GM21529 (cell line): ENCODE data around the gene SDR42E2.
"Not testable (repeated sequence)": the region's sequence is repeated elsewhere in the genome, so short reads cannot be mapped to it uniquely, and the experiment has no call there.

Source experiments
- ATAC-seq: cut with Tn5 transposase; IDR thresholded peaks from one replicate; pipeline ENCODE4 v1.9.1; 2021; ENCODE audit not compliant: unreplicated experiment

The SDR42E2 gene

GRCh38 chr16:22190776-22191531 is 28.6 kb downstream of the SDR42E2 start:
- peak; percentile 37 for ATAC-seq

- no peak for ATAC-seq
Observed at GRCh38 chr16:22191532-22192260, 29.4 kb downstream of the SDR42E2 start.

DNA sequence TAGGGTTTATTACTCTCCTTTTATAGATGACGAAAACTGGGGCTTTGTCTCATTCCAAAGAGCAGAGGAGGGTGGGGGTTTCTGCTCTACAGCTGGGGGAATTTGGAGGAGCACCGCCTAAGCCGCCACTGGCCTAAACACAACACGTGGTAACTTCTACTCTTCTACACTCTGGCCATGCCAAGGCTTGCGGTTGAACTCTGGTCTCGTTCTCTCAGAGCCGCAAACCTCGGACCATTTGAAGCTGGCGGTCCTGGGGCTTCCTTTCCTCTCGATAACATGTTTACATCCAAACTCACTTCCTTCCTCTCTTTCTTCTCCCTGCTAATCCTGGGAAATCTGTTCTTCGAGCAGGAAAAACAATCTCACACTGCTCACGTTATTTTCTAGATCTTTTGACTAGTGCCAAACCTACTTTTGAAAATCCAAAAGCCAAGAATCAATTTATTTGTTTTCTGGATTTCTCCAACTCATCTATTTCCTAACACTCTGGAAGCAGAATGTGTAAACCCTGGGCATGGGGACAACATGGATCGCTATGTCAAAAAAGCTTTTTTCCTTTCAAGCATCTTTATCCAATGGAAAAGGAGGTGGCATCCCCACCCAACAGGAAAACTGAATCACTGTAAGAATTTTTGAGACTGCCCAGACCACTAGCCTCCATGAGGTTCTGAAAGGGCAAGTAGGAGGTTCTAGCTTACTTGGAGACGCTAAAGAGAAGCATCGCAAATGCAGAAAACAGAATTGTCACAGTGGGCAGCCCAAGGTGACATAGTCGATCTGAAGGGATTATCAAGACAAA is 30.2 kb downstream of the SDR42E2 start:
- ATAC-seq, result peak; percentile 10

DNA sequence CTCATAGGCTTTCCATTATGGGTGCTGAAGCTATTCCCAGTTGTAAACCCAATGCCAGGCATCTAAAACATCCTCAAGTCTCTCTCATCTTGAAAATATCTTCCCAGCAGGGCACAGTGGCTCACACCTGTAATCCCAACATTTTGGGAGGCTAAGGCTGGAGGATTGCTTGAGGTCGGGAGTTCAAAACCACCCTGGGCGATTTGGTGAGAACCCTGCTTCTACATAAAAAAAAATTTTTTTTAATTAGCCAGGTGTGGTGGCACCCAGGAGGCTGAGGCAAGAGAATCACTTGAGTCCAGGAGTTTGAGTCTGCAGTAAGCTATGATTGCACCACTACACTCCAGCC is 30.7 kb downstream of the SDR42E2 start:
- no peak for ATAC-seq

GRCh38 chr16:22194707-22195444 is 32.6 kb downstream of the SDR42E2 start:
- ATAC-seq, result no peak

DNA sequence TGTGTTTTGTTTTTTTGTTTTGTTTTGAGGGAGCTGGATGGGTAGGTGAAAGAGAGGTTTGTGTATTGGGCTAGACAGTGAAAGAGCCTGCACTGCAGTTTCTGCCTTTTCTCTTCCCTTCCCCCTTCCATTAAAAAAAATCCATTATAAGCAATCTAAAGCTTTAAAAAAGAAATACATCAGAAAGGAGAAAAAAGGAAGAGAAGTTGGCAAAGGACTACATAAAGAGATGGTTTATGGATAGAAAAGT is 33.1 kb downstream of the SDR42E2 start:
- no peak for ATAC-seq

- peak; percentile 24 for ATAC-seq
Observed at GRCh38 chr16:22195695-22196558, 33.6 kb downstream of the SDR42E2 start.

GRCh38 chr16:22196559-22197168 is 34.4 kb downstream of the SDR42E2 start:
- ATAC-seq, result not testable (repeated sequence)

DNA sequence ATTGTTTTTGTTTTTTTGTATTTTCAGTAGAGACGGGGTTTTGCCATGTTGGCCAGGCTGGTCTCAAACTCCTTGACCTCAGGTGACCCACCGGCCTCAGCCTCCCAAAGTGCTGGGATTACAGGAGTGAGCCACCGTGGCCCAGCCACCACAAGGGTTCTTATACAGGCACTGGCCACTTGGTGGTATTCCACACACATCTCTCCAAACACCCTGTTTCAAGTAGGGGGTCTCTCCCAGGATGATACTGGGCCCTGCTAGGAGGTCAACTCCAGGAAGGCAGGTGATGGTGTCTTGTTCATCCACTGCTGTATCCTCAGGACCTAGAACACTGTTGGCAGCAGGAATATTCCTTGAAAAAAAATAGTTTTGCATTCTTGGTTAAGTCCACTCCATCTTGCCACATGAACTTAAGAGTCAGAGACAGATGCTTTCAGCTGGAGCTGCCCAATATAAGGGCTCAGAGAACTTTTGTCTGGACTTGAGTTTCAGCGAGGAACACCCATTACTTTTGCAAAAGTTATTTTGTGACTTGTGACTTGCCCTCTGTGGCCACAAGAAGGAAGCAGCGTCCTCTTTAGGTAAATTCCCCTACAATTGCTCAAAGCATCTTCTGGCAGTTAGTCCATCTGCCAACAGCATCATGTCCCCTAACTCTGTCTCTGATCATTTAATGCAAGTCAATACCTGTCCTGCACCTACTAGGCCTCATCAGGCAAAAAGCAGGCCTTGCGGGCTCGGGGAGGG is 36.4 kb downstream of the SDR42E2 start:
- ATAC-seq, result no peak

GRCh38 chr16:22202261-22202637 is 39.9 kb downstream of the SDR42E2 start:
- no peak for ATAC-seq

DNA sequence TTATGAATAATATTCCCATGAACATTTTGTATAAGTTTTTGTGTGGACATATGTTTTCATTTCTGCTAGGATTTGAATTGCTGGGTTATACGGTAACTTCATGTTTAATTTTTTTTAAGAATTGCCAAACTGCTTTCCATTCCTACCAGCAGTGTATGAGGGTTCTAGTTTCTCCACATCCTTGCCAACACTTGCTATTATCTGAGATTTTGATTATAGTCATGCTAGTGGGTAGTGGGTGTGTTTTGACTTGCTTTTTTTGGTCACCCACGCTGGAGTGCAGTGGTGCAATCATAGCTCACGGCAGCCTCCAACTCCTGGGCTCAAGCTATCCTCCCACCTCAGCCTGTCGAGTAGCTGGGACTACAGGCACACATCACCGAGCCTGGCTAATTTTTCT is 40.8 kb downstream of the SDR42E2 start:
- no peak for ATAC-seq

DNA sequence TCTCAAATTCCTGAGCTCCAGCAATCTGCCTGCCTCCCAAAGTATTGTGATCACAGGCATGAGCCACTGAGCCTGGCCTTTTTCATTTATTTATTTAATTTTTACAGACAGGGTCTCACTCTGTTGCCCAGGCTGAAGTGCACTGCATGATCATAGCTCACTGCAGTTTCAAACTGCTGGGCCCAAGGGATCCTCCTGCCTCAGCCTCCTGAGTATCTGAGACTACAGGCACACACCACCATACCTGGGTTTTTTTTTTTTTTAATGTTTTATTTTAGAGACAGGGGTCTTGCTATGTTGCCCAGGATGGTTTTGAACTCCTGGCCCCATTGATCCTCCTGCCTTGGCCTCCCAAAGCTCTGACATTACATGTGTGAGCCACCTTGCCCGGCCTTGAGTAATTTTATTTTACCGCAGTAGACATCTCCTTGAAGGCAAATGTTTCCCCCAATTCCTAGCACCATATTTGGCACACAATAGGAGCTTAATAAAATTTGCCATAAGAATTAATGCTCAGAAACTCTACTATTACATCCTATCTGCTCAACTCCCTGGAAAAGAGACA is 41.9 kb downstream of the SDR42E2 start:
- ATAC-seq, result no peak

- no peak for ATAC-seq
Observed at GRCh38 chr16:22205577-22206012, 43.3 kb downstream of the SDR42E2 start.

GRCh38 chr16:22206013-22206841 is 43.9 kb downstream of the SDR42E2 start, which contains the start of gene EEF2K:
EEF2K (plus strand) TSS chr16:22206278; CDS start chr16:22225730, 19,452 bp downstream.
- ATAC-seq, result peak; percentile 84

- peak; percentile 53 for ATAC-seq
Observed at GRCh38 chr16:22206842-22207714, 44.8 kb downstream of the SDR42E2 start.

- no peak for ATAC-seq
Observed at GRCh38 chr16:22207715-22208360, 45.5 kb downstream of the SDR42E2 start.
